ENCODE measurements around the gene WTAP. TPM values are rescaled to one million over a fixed set of nuclear protein-coding genes. Genes with fewer than 3 reads are reported as not detected.
"Not testable (repeated sequence)": the region's sequence is repeated elsewhere in the genome, so short reads cannot be mapped to it uniquely, and the experiment has no call there.

Gene WTAP
- total and polyA plus RNA-seq, 2 of the 8 experiments (the other 6 are each of a cell fraction or from before 2014, with no cell fraction given) = 32.6 to 120 TPM

DNA sequence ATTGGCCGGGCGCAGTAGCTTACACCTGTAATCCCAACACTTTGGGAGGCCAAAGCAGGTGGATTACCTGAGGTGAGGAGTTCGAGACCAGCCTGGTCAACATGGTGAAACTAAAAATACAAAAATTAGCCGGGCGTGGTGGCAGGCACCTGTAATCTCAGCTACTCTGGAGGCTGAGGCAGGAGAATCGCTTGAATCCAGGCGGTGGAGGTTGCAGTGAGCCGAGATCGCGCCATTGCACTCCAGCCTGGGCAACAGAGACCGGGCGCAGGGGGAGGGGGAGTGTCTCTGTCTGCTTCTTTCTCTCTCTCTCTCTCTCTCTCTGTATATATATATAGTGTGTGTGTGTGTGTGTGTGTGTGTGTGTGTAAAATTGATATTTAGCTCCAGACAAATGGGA is 5.2 kb downstream of the WTAP start:
- not testable (repeated sequence) for H3K4ac ChIP-seq (replicated peaks; ENCODE audit: insufficient read length, low read depth, low read length); H3K79me1 ChIP-seq (ENCODE audit: low read depth, low read length); H3K56ac ChIP-seq (replicated peaks; ENCODE audit: insufficient read length, low read depth, low read length); H3K23ac ChIP-seq (ENCODE audit: insufficient read length); H3K4me2 ChIP-seq (ENCODE audit: insufficient read depth in 1 of 2, low read depth in 2 of 2, low read length in 2 of 2); H3K9ac ChIP-seq (replicated peaks in 1 of 4; ENCODE audit: extremely low read depth in 1 of 4, low read depth in 3 of 4, low read length in 3 of 4); H3K27me3 ChIP-seq (replicated peaks in 1 of 4; ENCODE audit: control insufficient read depth in 3 of 4, extremely low read depth in 1 of 4, insufficient read depth in 3 of 4, low read length in 3 of 4); H2BK12ac ChIP-seq (ENCODE audit: low read depth, low read length); H4K91ac ChIP-seq (replicated peaks; ENCODE audit: insufficient read length, low read length); H2AK5ac ChIP-seq (ENCODE audit: low read depth, low read length); H3K4me3 ChIP-seq (ENCODE audit: extremely low read depth in 1 of 4, insufficient read depth in 2 of 4, low read depth in 3 of 4, low read length in 4 of 4); FAIRE-seq; H3K4me1 ChIP-seq (replicated peaks in 1 of 4; ENCODE audit: control insufficient read depth in 3 of 4, insufficient read depth in 4 of 4, low read length in 3 of 4); H2BK20ac ChIP-seq (ENCODE audit: low read length); H4K5ac ChIP-seq (ENCODE audit: insufficient read length, low read depth, low read length); DNase-seq (ENCODE audit: low read depth in 1 of 2, low spot score in 2 of 2); H3K23me2 ChIP-seq (ENCODE audit: low read depth, low read length); H3K14ac ChIP-seq (ENCODE audit: insufficient read length); H4K8ac ChIP-seq (ENCODE audit: extremely low read depth, insufficient read depth, low read length); H3K27ac ChIP-seq (ENCODE audit: low read depth, low read length); H3K9me3 ChIP-seq (ENCODE audit: insufficient read depth in 2 of 2, low read depth in 1 of 2, low read length in 1 of 2); H2AFZ ChIP-seq (ENCODE audit: low read length); H2BK5ac ChIP-seq (ENCODE audit: low read depth, low read length); H2BK120ac ChIP-seq (replicated peaks; ENCODE audit: low read depth, low read length); H2BK15ac ChIP-seq (ENCODE audit: low read length); H3K18ac ChIP-seq (ENCODE audit: extremely low read depth, low read length)
- WGBS, 2 experiments (ENCODE audit: extremely low coverage in 1 of 2, insufficient coverage in 1 of 2, insufficient read length in 1 of 2, insufficient replicate concordance in 2 of 2, low coverage in 1 of 2, low lambda C conversion rate in 2 of 2, missing lambda C conversion rate in 1 of 2) = 82% methylated on average over 12 of the region's 12 CpGs; no CpG with 5 or more reads in 1 of the 2 experiments
- ChIA-PET POLR2A (ENCODE audit: partially characterized antibody) (interaction anchor here (0.7 to 2.1 kb wide), 11 partner anchors 9 to 364 kb away, joined by 3 to 10 read pairs (median 4); partner anchors contain the start of gene SOD2), CTCF (ENCODE audit: partially characterized antibody) (interaction anchor here (0.7 to 1.4 kb wide), 3 partner anchors 10 to 41 kb away, joined by 4 to 8 read pairs (median 7); no protein-coding TSS in a partner anchor)
- H4K20me1 ChIP-seq (replicated peaks in 1 of 2; ENCODE audit: control insufficient read depth in 1 of 2, insufficient read depth in 2 of 2, low read length in 2 of 2) = peaks cover 22 to 33% of the 10 kb centered on the region in 2 experiments
- H3K36me3 ChIP-seq (ENCODE audit: control insufficient read depth in 2 of 4, insufficient read depth in 4 of 4, low read length in 3 of 4) = peaks cover 0 to 26% (median under 1%) of the 10 kb centered on the region in 4 experiments; a peak in 4 of 8 replicates
- H3K79me2 ChIP-seq (ENCODE audit: control insufficient read depth in 1 of 2, insufficient read depth in 2 of 2, low read length in 2 of 2) = peaks cover 71 to 100% of the 10 kb centered on the region in 2 experiments

DNA sequence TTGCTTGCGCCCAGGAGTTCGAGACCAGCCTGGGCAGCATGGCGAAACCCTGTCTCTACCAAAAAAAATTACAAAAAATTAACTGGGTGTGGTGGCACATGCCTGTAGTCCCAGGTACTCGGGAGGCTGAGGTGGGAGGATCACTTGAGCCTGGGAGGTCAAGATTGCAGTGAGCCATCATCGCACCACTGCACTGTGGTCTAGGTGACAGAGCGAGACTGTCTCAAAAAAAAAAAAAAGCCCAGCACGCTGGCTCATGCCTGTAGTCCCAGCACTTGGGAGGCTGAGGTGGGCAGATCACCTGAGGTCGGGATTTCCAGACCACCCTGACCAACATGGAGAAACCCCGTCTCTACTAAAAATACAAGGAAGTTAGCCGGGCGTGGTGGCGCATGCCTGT is 6.1 kb downstream of the WTAP start:
- not testable (repeated sequence) for H2BK20ac ChIP-seq (ENCODE audit: low read length); H2BK12ac ChIP-seq (ENCODE audit: low read depth, low read length); H3K27ac ChIP-seq (ENCODE audit: low read depth, low read length); H4K91ac ChIP-seq (replicated peaks; ENCODE audit: insufficient read length, low read length); H3K4me3 ChIP-seq (ENCODE audit: extremely low read depth in 1 of 4, insufficient read depth in 2 of 4, low read depth in 3 of 4, low read length in 4 of 4); H2BK5ac ChIP-seq (ENCODE audit: low read depth, low read length); H3K4me1 ChIP-seq (replicated peaks in 1 of 4; ENCODE audit: control insufficient read depth in 3 of 4, insufficient read depth in 4 of 4, low read length in 3 of 4); H4K5ac ChIP-seq (ENCODE audit: insufficient read length, low read depth, low read length); H3K9ac ChIP-seq (replicated peaks in 1 of 4; ENCODE audit: extremely low read depth in 1 of 4, low read depth in 3 of 4, low read length in 3 of 4); H3K9me3 ChIP-seq (ENCODE audit: insufficient read depth in 2 of 2, low read depth in 1 of 2, low read length in 1 of 2); H3K4ac ChIP-seq (replicated peaks; ENCODE audit: insufficient read length, low read depth, low read length); DNase-seq (ENCODE audit: low read depth in 1 of 2, low spot score in 2 of 2); H3K56ac ChIP-seq (replicated peaks; ENCODE audit: insufficient read length, low read depth, low read length); H3K23me2 ChIP-seq (ENCODE audit: low read depth, low read length); H3K79me1 ChIP-seq (ENCODE audit: low read depth, low read length); H3K23ac ChIP-seq (ENCODE audit: insufficient read length); H3K18ac ChIP-seq (ENCODE audit: extremely low read depth, low read length); H2BK120ac ChIP-seq (replicated peaks; ENCODE audit: low read depth, low read length); H2AFZ ChIP-seq (ENCODE audit: low read length); H3K14ac ChIP-seq (ENCODE audit: insufficient read length); FAIRE-seq; H2AK5ac ChIP-seq (ENCODE audit: low read depth, low read length); H3K27me3 ChIP-seq (replicated peaks in 1 of 4; ENCODE audit: control insufficient read depth in 3 of 4, extremely low read depth in 1 of 4, insufficient read depth in 3 of 4, low read length in 3 of 4); H2BK15ac ChIP-seq (ENCODE audit: low read length)
- WGBS, 2 experiments (ENCODE audit: extremely low coverage in 1 of 2, insufficient coverage in 1 of 2, insufficient read length in 1 of 2, insufficient replicate concordance in 2 of 2, low coverage in 1 of 2, low lambda C conversion rate in 2 of 2, missing lambda C conversion rate in 1 of 2) = 92% methylated on average over 7 of the region's 12 CpGs; no CpG with 5 or more reads in 1 of the 2 experiments
- H4K20me1 ChIP-seq (replicated peaks in 1 of 2; ENCODE audit: control insufficient read depth in 1 of 2, insufficient read depth in 2 of 2, low read length in 2 of 2) = peaks cover 25 to 39% of the 10 kb centered on the region in 2 experiments
- peaks cover 68 to 100% of the 10 kb centered on the region in 2 experiments for H3K79me2 ChIP-seq (ENCODE audit: control insufficient read depth in 1 of 2, insufficient read depth in 2 of 2, low read length in 2 of 2)
- POLR2A ChIA-PET (ENCODE audit: partially characterized antibody) = interaction anchor here (0.7 to 2.1 kb wide), 6 partner anchors 11 to 363 kb away, joined by 3 to 10 read pairs (median 4); no protein-coding TSS in a partner anchor
- 0 out of 4 replicates have a peak overlapping the region, but pooled peaks of 1 of the 2 experiments have one; percentile 18 for H3K4me2 ChIP-seq (ENCODE audit: insufficient read depth in 1 of 2, low read depth in 2 of 2, low read length in 2 of 2)
- CTCF ChIA-PET (ENCODE audit: partially characterized antibody) = interaction anchor here (0.7 kb wide), 1 partner anchor 329 kb away, joined by 3 read pairs; no protein-coding TSS in a partner anchor
- H4K8ac ChIP-seq (ENCODE audit: extremely low read depth, insufficient read depth, low read length) = 0 out of 2 replicates have a peak overlapping the region, but pooled peaks have one; percentile 68
- H3K36me3 ChIP-seq (ENCODE audit: control insufficient read depth in 2 of 4, insufficient read depth in 4 of 4, low read length in 3 of 4) = peaks cover 0 to 34% (median 3%) of the 10 kb centered on the region in 4 experiments; a peak in 4 of 8 replicates
